Sigmoid colon (tissue), 7 donors: Measurements from ENCODE around the gene VAC14. TPM values are rescaled to one million over a fixed set of nuclear protein-coding genes. Genes with fewer than 3 reads are reported as not detected.
A peak's percentile ranks its signal among the peaks of the same experiment; 100 is the strongest.

Experiments
- DNase-seq: peaks from one replicate; pipeline ENCODE4 v3.0.0-alpha.2; 2019
- H3K27ac ChIP-seq, 4 donors: fragments of 200-600 bp; sonication (generic); one replicate each; pipeline ENCODE4 v1.5.1; 2016 to 2019; ENCODE audit warnings: mild to moderate bottlenecking in 1 of 4
- H3K27me3 ChIP-seq, 3 donors: fragments of 200-600 bp; sonication (generic); one replicate each; pipeline ENCODE4 v1.5.1; 2019; ENCODE audit warnings: mild to moderate bottlenecking in 1 of 3
- H3K36me3 ChIP-seq, 4 donors: fragments of 200-600 bp; sonication (generic); one replicate each; pipeline ENCODE4 v1.5.1; 2016 to 2019
- H3K4me1 ChIP-seq, 4 donors: fragments of 200-600 bp; sonication (generic); one replicate each; pipeline ENCODE4 v1.5.1; 2017 to 2019
- H3K4me3 ChIP-seq, 4 donors: fragments of 200-600 bp; sonication (generic); one replicate each; pipeline ENCODE4 v1.5.1; 2017 to 2019; ENCODE audit warnings: mild to moderate bottlenecking in 2 of 4, moderate library complexity in 1 of 4
- H3K9me3 ChIP-seq, 4 donors: fragments of 200-600 bp in 3 of 4; sonication (generic) in 3 of 4; one replicate each; pipeline versions ENCODE4 v1.5.1 to v1.6.1; 2013 to 2019
- CTCF ChIP-seq, 4 experiments: fragments of 450-650 bp in 3 of 4; fragments of 200-600 bp in 1 of 4; IDR thresholded peaks; one replicate each; pipeline ENCODE4 v1.5.1; 2016 to 2019; ENCODE audit warnings: antibody characterized with exemption in 4 of 4, mild to moderate bottlenecking in 3 of 4, moderate library complexity in 2 of 4
- EP300 ChIP-seq, 4 donors: sonication (generic); formaldehyde crosslinking; IDR thresholded peaks; one replicate each; pipeline ENCODE4 v1.6.1; 2017; ENCODE audit warnings: antibody characterized with exemption in 4 of 4
- POLR2A ChIP-seq, 2 donors: fragments of 450-650 bp; IDR thresholded peaks; one replicate each; pipeline ENCODE4 v1.6.1; 2016; ENCODE audit warnings: antibody characterized with exemption in 2 of 2, mild to moderate bottlenecking in 2 of 2, moderate library complexity in 2 of 2
- POLR2AphosphoS5 ChIP-seq, 4 donors: sonication (generic); formaldehyde crosslinking; IDR thresholded peaks; one replicate each; pipeline ENCODE4 v1.6.1; 2017; ENCODE audit warnings: antibody characterized with exemption in 4 of 4
- WGBS, 2 donors: extraction: QIAGEN DNeasy Blood & Tissue Kit; methylation state at CpG; one replicate each; pipeline ENCODE4 v1.1.7; 2013; 5-methylcytosine and 5-hydroxymethylcytosine counted together
- intact Hi-C: fragments of 100-400 bp; cut with DNase I; formaldehyde crosslinking; loops from one replicate; pipeline ENCODE4 v1.15.1; 2023
- polyA plus RNA-seq, 3 donors: library from polyadenylated mRNA; stranded (reverse); fragments of 200-250 nt; gene quantifications; one replicate each; pipeline ENCODE4 v1.2.3, GENCODE V29; 2013
- total RNA-seq, 4 donors: library from RNA; depleted of rRNA; stranded (reverse); fragments of >200 nt; gene quantifications; one replicate each; pipeline ENCODE4 v1.1.0, GENCODE V29; 2016
- donor health status: healthy with polysubstance abuse.
- donor health status: Bipolar disorder and iron deficiency.
- donor health status: healthy.

VAC14 gene
- total and polyA plus RNA-seq, 7 donors: 16.8 to 36.2 (median 22.1) TPM

- H3K27ac ChIP-seq: peak overlapping the region; percentile 95 to 99 (median 98)
- intact Hi-C loops: no loop called here
Measured at GRCh38 chr16:70694868-70695218, 106.1 kb downstream of the VAC14 start.

GRCh38 chr16:70694088-70694867 is 106.7 kb downstream of the VAC14 start:
- 78 to 85% methylated on average over 17 of the region's 17 CpGs for WGBS, 2 donors
- no peak overlapping the region for H3K4me3 ChIP-seq
- no peak for DNase-seq
- TF ChIP-seq EP300 (IDR thresholded peaks at IDR 0.05) (peak in 1 of 4 donors; percentile 39), POLR2AphosphoS5 (IDR thresholded peaks at IDR 0.05) (peak in 3 of 4 donors; percentile 9 to 32 (median 30)), CTCF (IDR thresholded peaks at IDR 0.05) (no peak)
- H3K27me3 ChIP-seq: no peaks in the 10 kb centered on the region
- intact Hi-C loops: no loop called here
- H3K4me1 ChIP-seq: peaks cover 2 to 100% (median 96%) of the 10 kb centered on the region in 4 donors
- peak overlapping the region; percentile 95 to 99 (median 98) for H3K27ac ChIP-seq
- no peaks in the 10 kb centered on the region for H3K9me3 ChIP-seq
- no peaks in the 10 kb centered on the region for H3K36me3 ChIP-seq

More at GRCh38 chr16:70694868-70695218, 106.1 kb downstream of the VAC14 start:
- Histone ChIP-seq H3K27me3 (no peaks in the 10 kb centered on the region), H3K4me3 (no peak overlapping the region), H3K9me3 (no peaks in the 10 kb centered on the region), H3K36me3 (no peaks in the 10 kb centered on the region), H3K4me1 (peaks cover 0 to 98% (median 94%) of the 10 kb centered on the region in 4 donors)
- TF ChIP-seq POLR2AphosphoS5 (IDR thresholded peaks at IDR 0.05): no peak
- TF ChIP-seq CTCF (IDR thresholded peaks at IDR 0.05): no peak
- no peak for TF ChIP-seq EP300 (IDR thresholded peaks at IDR 0.05)
- DNase-seq: no peak
- 85 to 93% methylated on average over 4 of the region's 4 CpGs for WGBS, 2 donors

- TF ChIP-seq POLR2A (IDR thresholded peaks at IDR 0.05) (peak; percentile 26 to 65), POLR2AphosphoS5 (IDR thresholded peaks at IDR 0.05) (peak; percentile 86 to 96 (median 88)), EP300 (IDR thresholded peaks at IDR 0.05) (peak in 3 of 4 donors; percentile 82 to 99 (median 94)), CTCF (IDR thresholded peaks at IDR 0.05) (peak in 1 of 4 experiments; percentile 14)
- H3K27ac ChIP-seq: peak overlapping the region; percentile 95 to 99 (median 98)
- 80 to 87% methylated on average over 29 of the region's 29 CpGs for WGBS, 2 donors
- peak; percentile 93 for DNase-seq
- intact Hi-C loops: no loop called here
- H3K4me1 ChIP-seq: peaks cover 4 to 100% (median 100%) of the 10 kb centered on the region in 4 donors
- H3K36me3 ChIP-seq: no peaks in the 10 kb centered on the region
- no peaks in the 10 kb centered on the region for H3K9me3 ChIP-seq
- no peak overlapping the region for H3K4me3 ChIP-seq
- no peaks in the 10 kb centered on the region for H3K27me3 ChIP-seq
Measured at GRCh38 chr16:70692873-70693671, 107.9 kb downstream of the VAC14 start.

GRCh38 chr16:70692130-70692872 is 108.7 kb downstream of the VAC14 start:
- no peak for DNase-seq
- peak in 2 of 4 donors; percentile 33 to 61 for TF ChIP-seq POLR2AphosphoS5 (IDR thresholded peaks at IDR 0.05)
- no peak for TF ChIP-seq POLR2A (IDR thresholded peaks at IDR 0.05)

More at GRCh38 chr16:70692130-70692872, 108.7 kb downstream of the VAC14 start:
- intact Hi-C loops: no loop called here
- H3K36me3 ChIP-seq: no peaks in the 10 kb centered on the region
- 80 to 82% methylated on average over 14 of the region's 14 CpGs for WGBS, 2 donors
- no peak overlapping the region for H3K4me3 ChIP-seq
- H3K9me3 ChIP-seq: no peaks in the 10 kb centered on the region
- peaks cover 4 to 100% (median 100%) of the 10 kb centered on the region in 4 donors for H3K4me1 ChIP-seq
- no peaks in the 10 kb centered on the region for H3K27me3 ChIP-seq
- H3K27ac ChIP-seq: peak overlapping the region; percentile 95 to 99 (median 98)
